Spinal cord (tissue), 10 donors: Measurements from ENCODE around the gene LKAAEAR1. TPM values are rescaled to one million over a fixed set of nuclear protein-coding genes. Genes with fewer than 3 reads are reported as not detected.

ENCODE experiments used
- DNase-seq, 6 donors: peaks; one replicate each; pipeline versions ENCODE4 v3.0.0 to v3.0.0-alpha.2; 2013 to 2015; ENCODE audit warnings: low spot score in 6 of 6, low read depth in 4 of 6
- H3K27ac ChIP-seq: one replicate; pipeline ENCODE4 v1.5.1; 2013; ENCODE audit warnings: low read depth, low read length, control low read depth
- H3K27me3 ChIP-seq: one replicate; pipeline ENCODE4 v1.6.1; 2013; ENCODE audit warnings: low read length; ENCODE audit not compliant: control insufficient read depth, insufficient read depth
- H3K36me3 ChIP-seq: one replicate; pipeline ENCODE4 v1.6.1; 2013; ENCODE audit warnings: low read length; ENCODE audit not compliant: control insufficient read depth, insufficient read depth
- H3K4me1 ChIP-seq: one replicate; pipeline ENCODE4 v1.6.1; 2013; ENCODE audit warnings: low read length; ENCODE audit not compliant: control insufficient read depth, insufficient read depth
- H3K4me3 ChIP-seq: one replicate; pipeline ENCODE4 v1.5.1; 2013; ENCODE audit warnings: low read depth, low read length, control low read depth
- H3K9me3 ChIP-seq: one replicate; pipeline ENCODE4 v1.6.1; 2013; ENCODE audit warnings: low read length; ENCODE audit not compliant: control insufficient read depth, insufficient read depth
- WGBS: methylation state at CpG from one replicate; pipeline ENCODE4 v1.1.5; 2013; ENCODE audit warnings: missing lambda C conversion rate; ENCODE audit not compliant: insufficient coverage; 5-methylcytosine and 5-hydroxymethylcytosine counted together
- polyA plus RNA-seq, 2 donors: library from polyadenylated mRNA; unstranded; fragments of 120-200 nt; gene quantifications; one replicate each; pipeline ENCODE4 v1.2.1, GENCODE V29; 2013; ENCODE audit not compliant: insufficient read length in 2 of 2
- total RNA-seq, 2 donors: library from RNA; depleted of rRNA in 1 of 2; stranded (reverse); fragments of 120-200 nt in 1 of 2; fragments of >200 nt in 1 of 2; gene quantifications; one replicate each; pipeline versions ENCODE4 v1.2.3 to v1.2.4, GENCODE V29; 2013 to 2014
- donor health status: healthy.

The LKAAEAR1 gene
- total and polyA plus RNA-seq, 4 donors = 1.8 to 8.4 (median 4.9) TPM

- H3K4me1 ChIP-seq = peaks cover 55% of the 10 kb centered on the region
- peaks cover 3% of the 10 kb centered on the region for H3K36me3 ChIP-seq
- H3K9me3 ChIP-seq = no peaks in the 10 kb centered on the region
- 63% methylated on average over 15 of the region's 19 CpGs for WGBS
- DNase-seq = no peak
- no peak overlapping the region for H3K27ac ChIP-seq
- no peak overlapping the region for H3K4me3 ChIP-seq
- no peaks in the 10 kb centered on the region for H3K27me3 ChIP-seq
Observed at GRCh38 chr20:64111841-64112641, 27.8 kb upstream of the LKAAEAR1 start.

DNA sequence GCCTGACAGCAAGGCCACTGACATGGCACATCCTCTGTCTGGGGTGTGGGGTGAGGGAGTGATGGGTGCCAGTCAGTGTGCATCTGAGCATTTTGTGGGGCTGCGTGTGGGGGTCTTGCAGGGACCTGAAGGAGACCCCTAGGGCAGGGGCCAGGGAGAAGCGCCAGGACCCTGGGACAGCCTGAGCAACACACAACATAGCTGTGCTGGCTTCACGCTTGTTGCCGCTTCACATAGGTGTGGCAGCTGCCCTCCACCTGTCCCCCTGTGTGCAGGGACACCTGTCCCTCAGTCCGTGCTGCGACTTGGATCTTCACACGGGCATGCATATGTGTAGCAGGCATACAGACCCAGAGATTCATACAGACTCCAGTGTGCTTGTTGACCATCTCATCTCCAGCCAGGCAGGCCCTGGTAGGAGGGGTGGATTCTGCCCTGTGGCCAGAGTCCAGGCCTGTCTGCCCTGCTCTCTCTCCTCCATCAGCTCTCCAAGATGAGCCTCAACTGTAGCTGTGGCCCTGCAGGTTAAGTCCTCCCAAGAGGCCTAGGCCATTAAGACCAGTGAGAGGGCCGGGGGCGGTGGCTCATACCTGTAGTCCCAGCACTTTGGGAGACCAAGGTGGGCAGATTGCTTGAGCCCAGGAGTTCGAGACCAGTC lies 26.3 kb upstream of the LKAAEAR1 start:
- no peaks in the 10 kb centered on the region for H3K9me3 ChIP-seq
- 97% methylated on average over 10 of the region's 10 CpGs for WGBS
- DNase-seq = no peak
- no peak overlapping the region for H3K27ac ChIP-seq
- H3K27me3 ChIP-seq = no peaks in the 10 kb centered on the region
- H3K4me3 ChIP-seq = no peak overlapping the region
- peaks cover 40% of the 10 kb centered on the region for H3K4me1 ChIP-seq
- peaks cover 3% of the 10 kb centered on the region for H3K36me3 ChIP-seq

DNA sequence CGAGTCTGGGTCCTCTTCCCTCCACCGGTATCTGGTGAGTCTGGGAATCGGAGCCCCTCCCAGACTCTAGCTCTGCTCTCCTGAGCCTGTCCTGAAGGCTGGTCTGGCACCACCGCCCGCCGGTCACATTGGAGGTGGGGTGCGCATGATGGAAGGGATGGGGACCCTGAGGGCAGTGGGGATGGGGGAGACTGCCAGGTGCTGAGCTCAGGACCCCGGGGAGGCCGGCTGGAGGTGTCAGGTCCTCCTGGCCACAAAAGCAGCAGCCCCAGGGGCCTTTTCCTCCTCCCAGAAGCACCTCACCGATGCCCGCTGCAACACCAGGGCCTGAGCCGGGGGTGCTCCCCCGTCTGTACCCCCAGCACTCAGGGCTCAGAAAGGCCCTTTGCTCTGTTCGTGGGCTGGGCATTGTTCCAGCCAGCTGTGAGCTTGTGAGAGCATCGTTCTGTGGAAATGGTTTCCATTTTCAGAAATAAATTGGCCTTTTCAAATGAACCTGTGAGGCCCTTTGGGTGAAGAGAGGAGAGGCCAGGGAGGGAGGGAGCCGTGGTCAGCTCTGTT lies 25.7 kb upstream of the LKAAEAR1 start:
- 54% methylated on average over 9 of the region's 16 CpGs for WGBS
- Histone ChIP-seq H3K27ac (no peak overlapping the region), H3K27me3 (no peaks in the 10 kb centered on the region)

GRCh38 chr20:64108731-64109681 lies 24.8 kb upstream of the LKAAEAR1 start:
- 83% methylated on average over 22 of the region's 26 CpGs for WGBS
- DNase-seq = no peak

More for the DNA sequence above, 25.7 kb upstream of the LKAAEAR1 start:
- DNase-seq = peak in 1 of 6 donors; percentile 50
- Histone ChIP-seq H3K4me1 (peaks cover 34% of the 10 kb centered on the region), H3K4me3 (no peak overlapping the region), H3K36me3 (peaks cover 3% of the 10 kb centered on the region), H3K9me3 (no peaks in the 10 kb centered on the region)

GRCh38 chr20:64107736-64108457 lies 23.7 kb upstream of the LKAAEAR1 start:
- Histone ChIP-seq H3K9me3 (no peaks in the 10 kb centered on the region), H3K36me3 (peaks cover 5% of the 10 kb centered on the region), H3K27me3 (no peaks in the 10 kb centered on the region), H3K27ac (no peak overlapping the region), H3K4me1 (peaks cover 36% of the 10 kb centered on the region), H3K4me3 (no peak overlapping the region)
- WGBS = 72% methylated on average over 19 of the region's 19 CpGs
- DNase-seq = no peak

More at GRCh38 chr20:64108731-64109681, 24.8 kb upstream of the LKAAEAR1 start:
- Histone ChIP-seq H3K4me3 (no peak overlapping the region), H3K27me3 (no peaks in the 10 kb centered on the region), H3K36me3 (peaks cover 5% of the 10 kb centered on the region), H3K27ac (no peak overlapping the region), H3K9me3 (no peaks in the 10 kb centered on the region), H3K4me1 (peaks cover 30% of the 10 kb centered on the region)

DNA sequence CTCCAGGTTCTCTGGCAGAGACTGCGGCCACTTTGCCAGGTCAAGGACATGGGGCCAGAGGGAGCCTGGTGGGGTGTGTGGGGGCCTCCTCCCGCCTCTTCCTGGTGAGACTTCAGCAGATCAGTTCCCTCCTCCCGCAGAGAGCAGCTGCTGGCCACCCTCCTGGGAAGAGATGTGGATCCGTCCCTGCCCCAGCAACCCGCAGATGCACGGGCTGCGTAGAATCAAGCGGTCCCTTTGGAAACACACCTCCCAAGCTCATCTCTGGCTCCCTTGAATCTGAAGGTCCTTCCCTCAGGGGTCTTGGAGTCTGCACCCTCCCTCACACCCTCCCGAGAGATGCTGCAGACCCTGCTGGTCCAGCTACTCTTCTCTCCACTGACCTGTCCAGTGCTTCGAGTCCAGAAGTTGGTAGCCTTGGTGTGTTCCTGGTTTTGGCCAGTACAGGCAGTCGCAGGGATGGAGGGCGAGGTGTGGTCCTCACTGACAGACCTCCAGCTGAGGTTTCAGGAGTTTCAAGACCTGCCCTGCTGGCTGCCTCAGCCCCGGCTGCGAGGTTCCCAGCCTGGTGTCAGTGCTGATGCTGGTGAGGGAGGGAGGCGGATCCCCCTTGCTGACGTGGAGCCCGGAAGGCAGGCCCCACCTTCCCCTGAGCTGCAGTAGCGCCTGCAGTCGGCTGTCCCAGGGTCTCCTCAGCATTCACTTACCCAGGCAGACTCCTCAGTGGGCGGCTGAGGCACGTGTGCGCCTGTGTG lies 23.0 kb upstream of the LKAAEAR1 start, which contains the start of gene NPBWR2:
Gene NPBWR2, minus strand, starts transcription at position 585 of the 755 bp plus-strand sequence. CDS start 734 bp downstream, outside the sequence.
- Histone ChIP-seq H3K4me3 (no peak within 1 kb of the TSS), H3K9me3 (no peaks in the 10 kb centered on the region), H3K4me1 (peaks cover 37% of the 10 kb centered on the region), H3K27ac (no peak within 1 kb of the TSS), H3K36me3 (peaks cover 5% of the 10 kb centered on the region), H3K27me3 (no peaks in the 10 kb centered on the region)
- no peak for DNase-seq
- 58% methylated on average over 20 of the region's 22 CpGs for WGBS

DNA sequence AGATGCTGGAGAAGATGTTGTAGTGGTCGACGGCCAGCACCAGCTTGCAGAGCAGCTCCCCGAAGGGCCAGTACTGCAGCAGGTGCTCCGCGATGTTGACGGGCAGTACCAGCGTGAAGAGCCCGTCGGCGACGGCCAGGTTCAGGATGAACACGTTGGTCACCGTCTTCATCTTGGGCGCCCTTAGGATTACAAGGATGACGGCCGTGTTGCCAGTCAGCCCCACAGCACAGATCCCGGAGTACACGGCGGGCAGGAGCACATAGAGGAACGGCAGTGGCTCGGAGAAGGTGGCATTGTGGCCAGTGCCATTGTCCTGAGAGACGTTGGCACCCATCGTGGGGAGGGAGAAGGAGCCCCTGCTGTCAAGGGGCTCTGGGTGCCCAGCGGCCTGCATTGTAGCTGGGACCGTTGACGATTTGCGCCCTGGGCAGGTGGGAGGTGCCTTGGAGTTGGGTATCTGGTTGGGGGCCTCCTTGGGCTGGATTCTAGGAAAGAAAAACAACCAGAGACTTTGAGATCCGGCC lies 22.3 kb upstream of the LKAAEAR1 start:
- H3K4me1 ChIP-seq = peaks cover 35% of the 10 kb centered on the region
- H3K27me3 ChIP-seq = peaks cover 4% of the 10 kb centered on the region
- H3K9me3 ChIP-seq = no peaks in the 10 kb centered on the region
- H3K4me3 ChIP-seq = no peak overlapping the region
- DNase-seq = no peak
- 94% methylated on average over 28 of the region's 28 CpGs for WGBS
- H3K36me3 ChIP-seq = peaks cover 8% of the 10 kb centered on the region
- no peak overlapping the region for H3K27ac ChIP-seq

- no peak overlapping the region for H3K4me3 ChIP-seq
- 96% methylated on average over 36 of the region's 39 CpGs for WGBS
- no peak for DNase-seq
- no peaks in the 10 kb centered on the region for H3K9me3 ChIP-seq
- H3K36me3 ChIP-seq = peaks cover 11% of the 10 kb centered on the region
- no peak overlapping the region for H3K27ac ChIP-seq
- H3K4me1 ChIP-seq = peaks cover 40% of the 10 kb centered on the region
- peaks cover 9% of the 10 kb centered on the region for H3K27me3 ChIP-seq
Observed at GRCh38 chr20:64105846-64106434, 21.7 kb upstream of the LKAAEAR1 start.
